MM.1S (cell line): ENCODE results near the gene RUFY4.

ENCODE experiments used
- DNase-seq: peaks from one replicate; pipeline ENCODE4 v3.0.0-alpha.2; 2015
- H2AFZ ChIP-seq: fragments of 300-600 bp; sonication (generic); 2 replicates; pipeline ENCODE4 v1.6.0; 2016; ENCODE audit warnings: antibody characterized with exemption, low read length
- H3F3A ChIP-seq: fragments of 300-600 bp; sonication (generic); 2 replicates; pipeline ENCODE4 v1.6.1; 2016; ENCODE audit warnings: mild to moderate bottlenecking, antibody characterized with exemption, low read length, moderate library complexity, mixed read lengths; ENCODE audit not compliant: insufficient read depth
- H3K27ac ChIP-seq: fragments of 300-600 bp; sonication (generic); 2 replicates; pipeline ENCODE4 v1.5.1; 2016; ENCODE audit warnings: mild to moderate bottlenecking, low read length
- H3K27me3 ChIP-seq: fragments of 300-600 bp; sonication (generic); replicated peaks from 2 replicates; pipeline ENCODE4 v1.6.0; 2016; ENCODE audit warnings: low read length; ENCODE audit not compliant: insufficient read depth
- H3K36me3 ChIP-seq: fragments of 300-600 bp; sonication (generic); replicated peaks from 2 replicates; pipeline ENCODE4 v1.6.1; 2016; ENCODE audit warnings: mild to moderate bottlenecking, low read length, mixed read lengths; ENCODE audit not compliant: insufficient read depth
- H3K4me1 ChIP-seq: fragments of 300-600 bp; sonication (generic); 2 replicates; pipeline ENCODE4 v1.6.1; 2016; ENCODE audit warnings: low read length, mixed read lengths
- H3K4me2 ChIP-seq: fragments of 300-600 bp; sonication (generic); 2 replicates; pipeline ENCODE4 v1.6.0; 2016; ENCODE audit warnings: low read depth, low read length
- H3K4me3 ChIP-seq: fragments of 300-600 bp; sonication (generic); 2 replicates; pipeline ENCODE4 v1.5.1; 2016; ENCODE audit warnings: low read length, mixed read lengths
- H3K79me2 ChIP-seq: fragments of 300-600 bp; sonication (generic); 2 replicates; pipeline ENCODE4 v1.6.1; 2016; ENCODE audit warnings: mixed run types, low read length, mixed read lengths
- H3K9ac ChIP-seq: fragments of 300-600 bp; sonication (generic); 2 replicates; pipeline ENCODE4 v1.6.1; 2016; ENCODE audit warnings: low read length, mixed read lengths
- H3K9me2 ChIP-seq: fragments of 300-600 bp; sonication (generic); replicated peaks from 2 replicates; pipeline ENCODE4 v1.6.1; 2016; ENCODE audit warnings: mild to moderate bottlenecking, low read length, mixed read lengths; ENCODE audit not compliant: insufficient read depth
- H3K9me3 ChIP-seq: fragments of 300-600 bp; sonication (generic); replicated peaks from 2 replicates; pipeline ENCODE4 v1.6.1; 2016; ENCODE audit warnings: mild to moderate bottlenecking, low read length, mixed read lengths; ENCODE audit not compliant: insufficient read depth
- H4K20me1 ChIP-seq: fragments of 300-600 bp; sonication (generic); 2 replicates; pipeline ENCODE4 v1.6.1; 2016; ENCODE audit warnings: mild to moderate bottlenecking, low read length, moderate library complexity, mixed read lengths; ENCODE audit not compliant: insufficient read depth
- CTCF ChIP-seq: fragments of 300-600 bp; sonication (generic); IDR thresholded peaks from 2 replicates; pipeline ENCODE4 v1.5.1; 2016; ENCODE audit warnings: antibody characterized with exemption, low read length, mixed read lengths
- EZH2 ChIP-seq: fragments of 300-600 bp; sonication (generic); optimal IDR thresholded peaks from 2 replicates; pipeline ENCODE3; 2017; ENCODE audit warnings: low read depth, mild to moderate bottlenecking, antibody characterized with exemption, low read length, mixed read lengths
- EZH2phosphoT487 ChIP-seq: fragments of 300-600 bp; sonication (generic); IDR thresholded peaks from 2 replicates; pipeline ENCODE4 v1.6.1; 2018; ENCODE audit warnings: antibody characterized with exemption, low read length

RUFY4 gene

GRCh38 chr2:218047536-218048225 is 21.4 kb upstream of the RUFY4 start:
- DNase-seq = no peak
- Histone ChIP-seq H3K9me2 (no peaks in the 10 kb centered on the region), H3K36me3 (no peaks in the 10 kb centered on the region), H3K4me2 (no peak overlapping the region), H3K9me3 (no peaks in the 10 kb centered on the region), H3K27ac (no peak overlapping the region), H3K79me2 (no peaks in the 10 kb centered on the region), H3K4me3 (no peak overlapping the region), H3K27me3 (no peaks in the 10 kb centered on the region), H3K4me1 (peaks cover 22% of the 10 kb centered on the region), H3K9ac (no peak overlapping the region), H4K20me1 (no peaks in the 10 kb centered on the region), H3F3A (peaks cover 10% of the 10 kb centered on the region), H2AFZ (no peak overlapping the region)
- TF ChIP-seq EZH2phosphoT487 (no peak), CTCF (no peak), EZH2 (no peak)

DNA sequence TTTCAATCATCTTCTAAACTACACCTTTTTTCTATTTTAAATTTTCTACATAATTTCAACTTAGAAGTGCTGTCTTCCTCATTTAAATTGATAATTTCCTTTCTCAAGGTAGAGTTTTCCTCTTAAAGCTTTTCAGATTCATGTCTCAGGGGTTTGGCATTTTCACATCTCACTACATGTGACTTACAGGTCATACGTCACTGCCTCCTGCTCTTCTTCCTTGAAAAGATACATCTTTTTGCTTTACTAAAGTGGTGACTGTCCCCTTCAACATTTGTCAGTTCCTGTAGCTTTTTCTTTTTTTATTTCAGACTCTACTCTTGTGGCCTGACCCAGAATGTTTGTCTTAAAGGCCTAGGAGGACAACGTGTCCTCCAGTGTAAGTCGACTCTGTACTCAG is 17.1 kb upstream of the RUFY4 start:
- no peak for TF ChIP-seq EZH2
- no peak for TF ChIP-seq EZH2phosphoT487
- TF ChIP-seq CTCF = no peak
- peaks cover 7% of the 10 kb centered on the region for H3K4me1 ChIP-seq
- H3F3A ChIP-seq = no peaks in the 10 kb centered on the region
- no peaks in the 10 kb centered on the region for H4K20me1 ChIP-seq
- H3K36me3 ChIP-seq = no peaks in the 10 kb centered on the region
- no peaks in the 10 kb centered on the region for H3K27me3 ChIP-seq
- no peak overlapping the region for H3K27ac ChIP-seq
- H3K9me3 ChIP-seq = no peaks in the 10 kb centered on the region
- no peak overlapping the region for H2AFZ ChIP-seq
- no peaks in the 10 kb centered on the region for H3K79me2 ChIP-seq
- no peak for DNase-seq
- no peak overlapping the region for H3K9ac ChIP-seq
- H3K4me2 ChIP-seq = no peak overlapping the region
- no peaks in the 10 kb centered on the region for H3K9me2 ChIP-seq
- no peak overlapping the region for H3K4me3 ChIP-seq

DNA sequence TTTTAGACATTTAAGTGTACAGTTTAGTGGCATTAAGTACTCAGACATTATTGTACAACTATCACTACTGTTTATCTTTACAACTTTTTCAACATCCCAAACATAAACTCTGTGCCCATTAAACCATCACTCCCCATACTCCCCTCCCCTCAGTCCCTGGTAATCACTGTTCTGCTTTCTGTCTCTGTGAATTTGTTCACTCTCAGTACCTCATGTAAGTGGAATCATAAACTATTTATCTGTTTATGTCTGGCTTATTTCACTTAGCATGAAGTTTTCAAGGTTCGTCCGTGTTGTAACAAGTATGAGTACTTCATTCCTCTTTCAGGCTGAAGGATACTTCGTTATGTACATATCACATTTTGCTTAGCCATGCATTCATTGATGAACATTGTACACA is 9.8 kb upstream of the RUFY4 start:
- Histone ChIP-seq H3K36me3 (no peaks in the 10 kb centered on the region), H3K27me3 (no peaks in the 10 kb centered on the region), H3K27ac (no peak overlapping the region), H3K4me2 (no peak overlapping the region), H3K9ac (no peak overlapping the region), H3F3A (no peaks in the 10 kb centered on the region), H3K4me1 (no peaks in the 10 kb centered on the region), H4K20me1 (no peaks in the 10 kb centered on the region), H3K9me3 (no peaks in the 10 kb centered on the region), H3K4me3 (no peak overlapping the region), H3K79me2 (no peaks in the 10 kb centered on the region), H2AFZ (no peak overlapping the region), H3K9me2 (no peaks in the 10 kb centered on the region)
- no peak for DNase-seq
- TF ChIP-seq EZH2 (no peak), EZH2phosphoT487 (no peak), CTCF (no peak)
